Measurements from ENCODE around the gene POLR1A. TPM values are rescaled to one million over a fixed set of nuclear protein-coding genes. Genes with fewer than 3 reads are reported as not detected.

The POLR1A gene
- total and polyA plus RNA-seq, 4 donors, result 3.2 to 12.3 (median 6.1) TPM

DNA sequence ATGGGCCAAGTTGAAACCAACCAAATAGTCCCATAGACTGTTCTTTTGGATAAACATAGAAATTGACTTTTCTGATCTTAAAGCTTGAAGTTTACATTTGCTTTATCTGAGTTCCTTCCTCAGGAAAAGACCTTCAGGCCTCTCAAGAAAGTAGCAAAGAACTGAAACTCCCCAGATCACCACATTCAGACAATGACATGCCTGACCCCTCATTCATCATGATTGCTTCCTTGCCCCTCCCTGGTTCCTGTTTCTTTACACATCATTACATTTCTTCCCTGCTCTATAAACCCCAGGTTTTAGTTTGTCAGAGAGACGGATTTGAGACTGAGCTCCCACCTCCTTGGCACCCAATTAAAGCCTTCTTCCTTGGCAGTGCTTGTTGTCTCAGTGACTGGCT is 133.3 kb downstream of the POLR1A start:
- 78% methylated on average over 1 of the region's 1 CpG for WGBS
- Histone ChIP-seq H3K4me1 (ENCODE audit: control insufficient read depth in 4 of 4, insufficient read depth in 4 of 4, low read length in 3 of 4) (no peaks in the 10 kb centered on the region), H3K9me3 (ENCODE audit: control insufficient read depth in 4 of 4, low read length in 3 of 4) (no peaks in the 10 kb centered on the region), H3K36me3 (ENCODE audit: control insufficient read depth in 4 of 4, insufficient read depth in 3 of 4, low read depth in 1 of 4, low read length in 3 of 4) (no peaks in the 10 kb centered on the region), H3K4me3 (ENCODE audit: low read depth in 1 of 3, low read length in 3 of 3) (no peak overlapping the region), H3K27ac (ENCODE audit: low read depth in 1 of 2, low read length in 2 of 2) (no peak overlapping the region), H3K9ac (ENCODE audit: low read depth in 1 of 2, low read length in 2 of 2) (no peak overlapping the region), H3K27me3 (ENCODE audit: control insufficient read depth in 4 of 4, insufficient read depth in 4 of 4, low read length in 3 of 4) (no peaks in the 10 kb centered on the region)
- DNase-seq (ENCODE audit: low spot score), result no peak
- no peak for TF ChIP-seq HNF4G (IDR thresholded peaks at IDR 0.05)
- peak; percentile 51 for TF ChIP-seq NR2F2 (IDR thresholded peaks at IDR 0.05)

DNA sequence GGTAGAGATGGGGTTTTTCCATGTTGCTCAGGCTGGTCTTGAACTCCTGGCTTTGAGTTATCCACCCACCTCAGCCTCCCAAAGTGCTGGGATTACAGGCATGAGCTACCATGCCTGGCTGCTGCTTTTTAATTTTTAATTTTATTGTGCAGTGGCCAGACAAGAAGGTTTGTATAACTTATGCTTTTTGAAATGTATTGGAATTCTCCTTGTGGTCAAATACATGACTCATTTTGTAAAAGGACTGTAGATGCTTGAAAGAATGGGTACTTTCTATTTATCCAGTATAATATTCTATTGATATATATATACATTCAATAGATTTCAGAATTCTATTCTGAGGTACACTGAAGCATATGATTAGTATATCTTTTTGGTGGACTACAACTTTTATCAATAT is 134.3 kb downstream of the POLR1A start:
- Histone ChIP-seq H3K4me3 (ENCODE audit: low read depth in 1 of 3, low read length in 3 of 3) (no peak overlapping the region), H3K27ac (ENCODE audit: low read depth in 1 of 2, low read length in 2 of 2) (no peak overlapping the region), H3K4me1 (ENCODE audit: control insufficient read depth in 4 of 4, insufficient read depth in 4 of 4, low read length in 3 of 4) (no peaks in the 10 kb centered on the region), H3K9ac (ENCODE audit: low read depth in 1 of 2, low read length in 2 of 2) (no peak overlapping the region), H3K36me3 (ENCODE audit: control insufficient read depth in 4 of 4, insufficient read depth in 3 of 4, low read depth in 1 of 4, low read length in 3 of 4) (no peaks in the 10 kb centered on the region), H3K27me3 (ENCODE audit: control insufficient read depth in 4 of 4, insufficient read depth in 4 of 4, low read length in 3 of 4) (no peaks in the 10 kb centered on the region), H3K9me3 (ENCODE audit: control insufficient read depth in 4 of 4, low read length in 3 of 4) (no peaks in the 10 kb centered on the region)
- no peak for TF ChIP-seq JUND (IDR thresholded peaks at IDR 0.05)
- no peak for TF ChIP-seq SP1 (IDR thresholded peaks at IDR 0.05)
- TF ChIP-seq, protein P1, sequence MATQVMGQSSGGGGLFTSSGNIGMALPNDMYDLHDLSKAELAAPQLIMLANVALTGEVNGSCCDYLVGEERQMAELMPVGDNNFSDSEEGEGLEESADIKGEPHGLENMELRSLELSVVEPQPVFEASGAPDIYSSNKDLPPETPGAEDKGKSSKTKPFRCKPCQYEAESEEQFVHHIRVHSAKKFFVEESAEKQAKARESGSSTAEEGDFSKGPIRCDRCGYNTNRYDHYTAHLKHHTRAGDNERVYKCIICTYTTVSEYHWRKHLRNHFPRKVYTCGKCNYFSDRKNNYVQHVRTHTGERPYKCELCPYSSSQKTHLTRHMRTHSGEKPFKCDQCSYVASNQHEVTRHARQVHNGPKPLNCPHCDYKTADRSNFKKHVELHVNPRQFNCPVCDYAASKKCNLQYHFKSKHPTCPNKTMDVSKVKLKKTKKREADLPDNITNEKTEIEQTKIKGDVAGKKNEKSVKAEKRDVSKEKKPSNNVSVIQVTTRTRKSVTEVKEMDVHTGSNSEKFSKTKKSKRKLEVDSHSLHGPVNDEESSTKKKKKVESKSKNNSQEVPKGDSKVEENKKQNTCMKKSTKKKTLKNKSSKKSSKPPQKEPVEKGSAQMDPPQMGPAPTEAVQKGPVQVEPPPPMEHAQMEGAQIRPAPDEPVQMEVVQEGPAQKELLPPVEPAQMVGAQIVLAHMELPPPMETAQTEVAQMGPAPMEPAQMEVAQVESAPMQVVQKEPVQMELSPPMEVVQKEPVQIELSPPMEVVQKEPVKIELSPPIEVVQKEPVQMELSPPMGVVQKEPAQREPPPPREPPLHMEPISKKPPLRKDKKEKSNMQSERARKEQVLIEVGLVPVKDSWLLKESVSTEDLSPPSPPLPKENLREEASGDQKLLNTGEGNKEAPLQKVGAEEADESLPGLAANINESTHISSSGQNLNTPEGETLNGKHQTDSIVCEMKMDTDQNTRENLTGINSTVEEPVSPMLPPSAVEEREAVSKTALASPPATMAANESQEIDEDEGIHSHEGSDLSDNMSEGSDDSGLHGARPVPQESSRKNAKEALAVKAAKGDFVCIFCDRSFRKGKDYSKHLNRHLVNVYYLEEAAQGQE (IDR thresholded peaks at IDR 0.05), result no peak
- TF ChIP-seq RXRA (IDR thresholded peaks at IDR 0.05), result no peak
- TF ChIP-seq, protein P2, sequence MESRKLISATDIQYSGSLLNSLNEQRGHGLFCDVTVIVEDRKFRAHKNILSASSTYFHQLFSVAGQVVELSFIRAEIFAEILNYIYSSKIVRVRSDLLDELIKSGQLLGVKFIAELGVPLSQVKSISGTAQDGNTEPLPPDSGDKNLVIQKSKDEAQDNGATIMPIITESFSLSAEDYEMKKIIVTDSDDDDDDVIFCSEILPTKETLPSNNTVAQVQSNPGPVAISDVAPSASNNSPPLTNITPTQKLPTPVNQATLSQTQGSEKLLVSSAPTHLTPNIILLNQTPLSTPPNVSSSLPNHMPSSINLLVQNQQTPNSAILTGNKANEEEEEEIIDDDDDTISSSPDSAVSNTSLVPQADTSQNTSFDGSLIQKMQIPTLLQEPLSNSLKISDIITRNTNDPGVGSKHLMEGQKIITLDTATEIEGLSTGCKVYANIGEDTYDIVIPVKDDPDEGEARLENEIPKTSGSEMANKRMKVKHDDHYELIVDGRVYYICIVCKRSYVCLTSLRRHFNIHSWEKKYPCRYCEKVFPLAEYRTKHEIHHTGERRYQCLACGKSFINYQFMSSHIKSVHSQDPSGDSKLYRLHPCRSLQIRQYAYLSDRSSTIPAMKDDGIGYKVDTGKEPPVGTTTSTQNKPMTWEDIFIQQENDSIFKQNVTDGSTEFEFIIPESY (IDR thresholded peaks at IDR 0.05), result no peak
- TF ChIP-seq, protein P3, sequence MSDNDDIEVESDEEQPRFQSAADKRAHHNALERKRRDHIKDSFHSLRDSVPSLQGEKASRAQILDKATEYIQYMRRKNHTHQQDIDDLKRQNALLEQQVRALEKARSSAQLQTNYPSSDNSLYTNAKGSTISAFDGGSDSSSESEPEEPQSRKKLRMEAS (IDR thresholded peaks at IDR 0.05), result no peak
- TF ChIP-seq, protein P4, sequence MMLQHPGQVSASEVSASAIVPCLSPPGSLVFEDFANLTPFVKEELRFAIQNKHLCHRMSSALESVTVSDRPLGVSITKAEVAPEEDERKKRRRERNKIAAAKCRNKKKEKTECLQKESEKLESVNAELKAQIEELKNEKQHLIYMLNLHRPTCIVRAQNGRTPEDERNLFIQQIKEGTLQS (IDR thresholded peaks at IDR 0.05), result no peak
- TF ChIP-seq FOXA2 (IDR thresholded peaks at IDR 0.05), result no peak
- no peak for TF ChIP-seq NR2F2 (IDR thresholded peaks at IDR 0.05)
- TF ChIP-seq, protein P5, sequence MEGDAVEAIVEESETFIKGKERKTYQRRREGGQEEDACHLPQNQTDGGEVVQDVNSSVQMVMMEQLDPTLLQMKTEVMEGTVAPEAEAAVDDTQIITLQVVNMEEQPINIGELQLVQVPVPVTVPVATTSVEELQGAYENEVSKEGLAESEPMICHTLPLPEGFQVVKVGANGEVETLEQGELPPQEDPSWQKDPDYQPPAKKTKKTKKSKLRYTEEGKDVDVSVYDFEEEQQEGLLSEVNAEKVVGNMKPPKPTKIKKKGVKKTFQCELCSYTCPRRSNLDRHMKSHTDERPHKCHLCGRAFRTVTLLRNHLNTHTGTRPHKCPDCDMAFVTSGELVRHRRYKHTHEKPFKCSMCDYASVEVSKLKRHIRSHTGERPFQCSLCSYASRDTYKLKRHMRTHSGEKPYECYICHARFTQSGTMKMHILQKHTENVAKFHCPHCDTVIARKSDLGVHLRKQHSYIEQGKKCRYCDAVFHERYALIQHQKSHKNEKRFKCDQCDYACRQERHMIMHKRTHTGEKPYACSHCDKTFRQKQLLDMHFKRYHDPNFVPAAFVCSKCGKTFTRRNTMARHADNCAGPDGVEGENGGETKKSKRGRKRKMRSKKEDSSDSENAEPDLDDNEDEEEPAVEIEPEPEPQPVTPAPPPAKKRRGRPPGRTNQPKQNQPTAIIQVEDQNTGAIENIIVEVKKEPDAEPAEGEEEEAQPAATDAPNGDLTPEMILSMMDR (IDR thresholded peaks at IDR 0.05; ENCODE audit: low read depth, low read length, missing input control), result no peak
- TF ChIP-seq RAD21 (IDR thresholded peaks at IDR 0.05), result no peak
- no peak for TF ChIP-seq HNF4A (conservative IDR thresholded peaks at IDR 0.05)
- no peak for DNase-seq (ENCODE audit: low spot score)

Small RNA genes lying within 50 kb of the gene (small RNA-seq; reads per million reads assigned to genes)
- 580 reads per million, percentile 99 among the genes with 10 or more reads in this experiment for gene SNORD94

Other genes starting within 250 kb of the POLR1A start
- gene ST3GAL5, start 216.9 kb downstream of the POLR1A start, total RNA-seq, result 10 to 100 TPM in 1 of 2 donors, 1 to 10 TPM in 1; 4.5 to 17.0 TPM
- 10 to 100 TPM in 1 of 2 donors, 1 to 10 TPM in 1; 6.3 to 11.7 TPM for gene ST3GAL5, start 216.9 kb downstream of the POLR1A start, polyA plus RNA-seq
- 10 to 100 TPM; 53.6 to 74.6 TPM for gene PTCD3, start 349 bp upstream of the POLR1A start, total RNA-seq
- gene PTCD3, start 349 bp upstream of the POLR1A start, polyA plus RNA-seq, result 10 to 100 TPM; 25.5 to 36.7 TPM
- gene IMMT, start 89.6 kb upstream of the POLR1A start, total RNA-seq, result 10 to 100 TPM; 38.3 to 48.3 TPM
- 10 to 100 TPM; 45.5 to 49.1 TPM for gene IMMT, start 89.6 kb upstream of the POLR1A start, polyA plus RNA-seq
- 10 to 100 TPM; 19.8 to 32.3 TPM for gene MRPL35, start 93.6 kb upstream of the POLR1A start, total RNA-seq
- 10 to 100 TPM; 33.8 to 36.9 TPM for gene MRPL35, start 93.6 kb upstream of the POLR1A start, polyA plus RNA-seq
- gene REEP1, start 231.7 kb upstream of the POLR1A start, total RNA-seq, result 1 to 10 TPM; 1.0 to 1.7 TPM
- gene REEP1, start 231.7 kb upstream of the POLR1A start, polyA plus RNA-seq, result under 1 TPM; 0.46 to 0.78 TPM